GM10248 (cell line): Measurements from ENCODE around the gene KCNQ1.

Experiments used
- CTCF ChIA-PET: fragments of 300-600 bp; sonication (Branson Sonifier 250); formaldehyde crosslinking; extraction: SDS; loops from one replicate; lab custom pipeline; 2021; ENCODE audit warnings: antibody characterized with exemption; lab: Yijun Ruan, JAX
- POLR2A ChIA-PET: fragments of 350-650 bp; sonication (Branson Sonifier 250); formaldehyde crosslinking; extraction: SDS; loops from one replicate; lab custom pipeline; 2020; ENCODE audit warnings: antibody characterized with exemption; lab: Yijun Ruan, JAX
- DNase-seq: peaks from one replicate; pipeline ENCODE4 v3.0.0; 2012; ENCODE audit errors: extremely low spot score
- CTCF ChIP-seq: IDR thresholded peaks from 2 replicates; pipeline ENCODE4 v1.5.1; 2012; ENCODE audit warnings: mild to moderate bottlenecking, low read depth; ENCODE audit errors: extremely low read depth, missing control alignments, control extremely low read depth

KCNQ1 gene

GRCh38 chr11:2513441-2513840, 68.6 kb downstream of the KCNQ1 start:
- ChIA-PET CTCF (interaction anchor here (1.8 kb wide), 1 partner anchor 18 kb away, joined by 5 read pairs; no protein-coding TSS in a partner anchor), POLR2A (no interaction called here)
- no peak for TF ChIP-seq CTCF
- no peak for DNase-seq

- ChIA-PET POLR2A (no interaction called here), CTCF (interaction anchor here (1.6 to 1.8 kb wide), 2 partner anchors 15 to 372 kb away, joined by 5 read pairs; no protein-coding TSS in a partner anchor)
- no peak for TF ChIP-seq CTCF
- no peak for DNase-seq
Measured at GRCh38 chr11:2515401-2516275, 70.8 kb downstream of the KCNQ1 start.

- POLR2A ChIA-PET: no interaction called here
- no peak for TF ChIP-seq CTCF
- CTCF ChIA-PET: interaction anchor here (1.6 kb wide), 1 partner anchor 372 kb away, joined by 5 read pairs; no protein-coding TSS in a partner anchor
- no peak for DNase-seq
Measured at GRCh38 chr11:2516276-2517015, 71.6 kb downstream of the KCNQ1 start.

- no peak for DNase-seq
- POLR2A ChIA-PET: no interaction called here
- CTCF ChIA-PET: no interaction called here
- TF ChIP-seq CTCF: no peak
Measured at GRCh38 chr11:2517016-2517385, 72.2 kb downstream of the KCNQ1 start.

- POLR2A ChIA-PET: no interaction called here
- DNase-seq: no peak
- no peak for TF ChIP-seq CTCF
- CTCF ChIA-PET: no interaction called here
Measured at GRCh38 chr11:2517386-2518064, 72.7 kb downstream of the KCNQ1 start.
